H1 (cell line): ENCODE measurements around the gene USP49. TPM values are rescaled to one million over a fixed set of nuclear protein-coding genes. Genes with fewer than 3 reads are reported as not detected.

Experiments used
- BCL11A ChIP-seq, 2 experiments: IDR thresholded peaks; one replicate each; pipeline ENCODE4 v1.6.1; 2011; ENCODE audit warnings: low read depth in 2 of 2, low read length in 2 of 2, mild to moderate bottlenecking in 2 of 2
- FOSL1 ChIP-seq: IDR thresholded peaks from 2 replicates; pipeline ENCODE4 v1.6.1; 2011; ENCODE audit warnings: mild to moderate bottlenecking, low read depth, low read length, moderate library complexity; ENCODE audit not compliant: insufficient read depth
- POU5F1 ChIP-seq: IDR thresholded peaks from 2 replicates; pipeline ENCODE4 v1.6.1; 2011; ENCODE audit warnings: low read depth, mild to moderate bottlenecking, low read length, moderate library complexity
- RNF2 ChIP-seq: fragments of 200-900, 300-1000 bp; sonication (generic); IDR thresholded peaks from 2 replicates; pipeline ENCODE4 v1.7.1; 2016; ENCODE audit warnings: borderline replicate concordance, low read depth, mild to moderate bottlenecking, antibody characterized with exemption, low read length; ENCODE audit not compliant: poor library complexity, severe bottlenecking; ENCODE audit errors: missing control alignments
- SP1 ChIP-seq: IDR thresholded peaks from 2 replicates; pipeline ENCODE4 v1.6.1; 2011; ENCODE audit warnings: low read depth, low read length
- polyA plus RNA-seq, 7 experiments: library from polyadenylated mRNA; depleted of rRNA in 3 of 7; stranded (reverse) in 5 of 7; unstranded in 2 of 7; fragments of >200 nt in 5 of 7; fragments of 200-250 nt in 2 of 7; gene quantifications; 1 replicate in 5 of 7; 2 replicates in 1 of 7; 4 replicates in 1 of 7; pipeline versions ENCODE4 v1.2.1 to v1.2.3, GENCODE V29; 2011 to 2013; ENCODE audit warnings: missing spikeins in 2 of 7, mixed read lengths in 2 of 7
- total RNA-seq: library from RNA; stranded (reverse); fragmentation: NEBNext Ultra II Directional; extraction: Animal tissue kit (Norgen Biotek cat#: 25700); gene quantifications from 2 replicates; pipeline ENCODE4 v1.2.1, GENCODE V29; 2021

USP49 gene
- total and polyA plus RNA-seq, 2 of the 8 experiments (the other 6 are each of a cell fraction or from before 2014, with no cell fraction given): 6.9 to 24.4 TPM

DNA sequence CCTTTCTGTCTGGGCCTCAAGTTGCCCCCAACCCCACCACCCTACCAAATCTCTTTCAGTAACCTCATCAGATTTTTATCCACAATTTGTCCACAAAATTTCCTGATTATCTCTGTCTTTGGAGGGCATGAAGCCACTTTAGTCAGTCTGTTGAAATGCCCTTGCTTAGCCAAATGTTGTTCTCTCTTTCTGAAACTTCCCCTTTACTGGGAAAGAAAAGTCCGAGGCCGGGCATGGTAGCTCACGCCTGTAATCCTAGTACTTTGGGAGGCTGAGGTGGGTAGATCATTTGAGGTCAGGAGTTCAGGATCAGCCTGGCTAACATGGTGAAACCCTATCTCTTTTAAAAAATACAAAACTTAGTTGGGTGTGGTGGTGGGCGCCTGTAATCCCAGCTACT is 73.9 kb downstream of the USP49 start (continued):
- TF ChIP-seq FOSL1 (no peak), RNF2 (no peak), SP1 (no peak), BCL11A (IDR thresholded peaks at IDR 0.05; ENCODE audit: low read depth in 2 of 2, low read length in 2 of 2) (no peak), POU5F1 (no peak)
- TF ChIP-seq, all 59 proteins: peak for 0
